Measurements from ENCODE around the gene LAMC2. TPM values are rescaled to one million over a fixed set of nuclear protein-coding genes. Genes with fewer than 3 reads are reported as not detected.
A peak's percentile ranks its signal among the peaks of the same experiment; 100 is the strongest.

The LAMC2 gene
- total and polyA plus RNA-seq, 9 donors, result 0.47 to 33.7 (median 2.9) TPM

DNA sequence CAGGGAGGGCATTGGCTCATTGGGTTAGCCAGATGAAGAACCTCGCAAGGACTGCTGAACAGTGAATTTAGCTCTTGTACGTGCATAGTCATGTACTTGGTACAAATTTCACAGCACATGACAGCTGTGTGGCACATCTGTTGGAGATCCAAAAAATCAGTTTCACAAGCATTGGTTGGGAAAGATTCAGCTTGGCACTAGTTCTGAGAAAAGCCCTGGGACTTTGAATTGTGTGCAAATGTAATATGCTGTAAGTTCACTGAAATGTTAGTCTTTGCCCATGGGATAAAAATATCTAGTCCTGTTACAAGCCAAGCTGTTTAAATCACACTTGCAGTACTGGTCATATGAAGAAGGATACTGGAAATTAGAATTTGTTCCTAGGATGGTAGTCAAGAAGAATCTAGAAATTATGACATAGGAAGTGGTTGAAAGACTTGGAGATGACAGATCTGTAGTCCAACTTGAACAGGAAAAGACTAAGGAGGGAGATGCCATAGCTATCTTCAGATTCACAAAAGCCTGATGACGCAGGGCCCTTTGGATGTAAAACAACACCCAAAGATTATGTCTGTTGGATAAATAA is 19.2 kb downstream of the LAMC2 start:
- H3K4me1 ChIP-seq (ENCODE audit: insufficient read depth), result no peaks in the 10 kb centered on the region
- 63 to 72% (median 67%) methylated on average over 3 of the region's 3 CpGs for WGBS, 3 donors

DNA sequence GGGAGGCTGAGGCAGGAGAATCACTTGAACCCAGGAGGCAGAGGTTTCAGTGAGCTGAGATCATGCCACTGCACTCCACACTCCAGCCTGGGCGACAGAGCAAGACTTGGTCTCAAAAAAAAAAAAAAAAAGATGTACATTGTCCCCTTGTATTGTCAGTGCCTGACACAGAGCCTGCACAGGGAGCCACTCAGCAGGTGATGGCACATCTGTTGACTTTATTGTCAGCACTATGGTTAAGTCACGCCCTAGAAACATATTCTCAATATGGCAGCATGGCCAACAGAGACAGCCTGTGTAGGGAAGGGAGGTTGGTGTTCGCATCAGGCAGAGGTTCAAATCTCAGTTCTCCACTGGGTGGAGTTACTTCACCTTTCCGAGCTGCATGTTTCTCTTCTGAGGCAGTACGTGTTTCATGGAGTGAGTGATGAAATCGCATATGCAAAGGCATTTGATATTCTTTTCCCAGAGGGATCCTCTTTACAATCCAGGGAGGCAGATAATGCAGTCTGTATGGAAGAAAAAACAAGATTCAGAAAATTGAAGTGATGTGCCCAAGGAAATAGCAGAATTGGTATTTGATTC is 20.6 kb downstream of the LAMC2 start:
- H3K9me3 ChIP-seq, result no peaks in the 10 kb centered on the region
- no peak for DNase-seq
- H3K4me3 ChIP-seq, result no peak overlapping the region
- no peak for TF ChIP-seq EP300 (IDR thresholded peaks at IDR 0.05)
- no peak for TF ChIP-seq POLR2A (IDR thresholded peaks at IDR 0.05)
- TF ChIP-seq, protein P1, sequence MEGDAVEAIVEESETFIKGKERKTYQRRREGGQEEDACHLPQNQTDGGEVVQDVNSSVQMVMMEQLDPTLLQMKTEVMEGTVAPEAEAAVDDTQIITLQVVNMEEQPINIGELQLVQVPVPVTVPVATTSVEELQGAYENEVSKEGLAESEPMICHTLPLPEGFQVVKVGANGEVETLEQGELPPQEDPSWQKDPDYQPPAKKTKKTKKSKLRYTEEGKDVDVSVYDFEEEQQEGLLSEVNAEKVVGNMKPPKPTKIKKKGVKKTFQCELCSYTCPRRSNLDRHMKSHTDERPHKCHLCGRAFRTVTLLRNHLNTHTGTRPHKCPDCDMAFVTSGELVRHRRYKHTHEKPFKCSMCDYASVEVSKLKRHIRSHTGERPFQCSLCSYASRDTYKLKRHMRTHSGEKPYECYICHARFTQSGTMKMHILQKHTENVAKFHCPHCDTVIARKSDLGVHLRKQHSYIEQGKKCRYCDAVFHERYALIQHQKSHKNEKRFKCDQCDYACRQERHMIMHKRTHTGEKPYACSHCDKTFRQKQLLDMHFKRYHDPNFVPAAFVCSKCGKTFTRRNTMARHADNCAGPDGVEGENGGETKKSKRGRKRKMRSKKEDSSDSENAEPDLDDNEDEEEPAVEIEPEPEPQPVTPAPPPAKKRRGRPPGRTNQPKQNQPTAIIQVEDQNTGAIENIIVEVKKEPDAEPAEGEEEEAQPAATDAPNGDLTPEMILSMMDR (IDR thresholded peaks at IDR 0.05), result no peak
- no peaks in the 10 kb centered on the region for H3K36me3 ChIP-seq
- intact Hi-C loops (cut with DNase I), result no loop called here
- 86 to 92% (median 92%) methylated on average over 6 of the region's 6 CpGs for WGBS, 3 donors
- no peaks in the 10 kb centered on the region for H3K27me3 ChIP-seq
- no peak overlapping the region for H3K27ac ChIP-seq
- H3K4me1 ChIP-seq (ENCODE audit: insufficient read depth), result no peaks in the 10 kb centered on the region

More for the DNA sequence above, 19.2 kb downstream of the LAMC2 start:
- no peak for DNase-seq
- Histone ChIP-seq H3K9me3 (no peaks in the 10 kb centered on the region), H3K4me3 (no peak overlapping the region), H3K27ac (no peak overlapping the region), H3K27me3 (no peaks in the 10 kb centered on the region), H3K36me3 (no peaks in the 10 kb centered on the region)
- intact Hi-C loops (cut with DNase I), result no loop called here
- no peak for TF ChIP-seq POLR2A (IDR thresholded peaks at IDR 0.05)
- peak; percentile 34 for TF ChIP-seq EP300 (IDR thresholded peaks at IDR 0.05)
- TF ChIP-seq, protein P1 (IDR thresholded peaks at IDR 0.05), result no peak

DNA sequence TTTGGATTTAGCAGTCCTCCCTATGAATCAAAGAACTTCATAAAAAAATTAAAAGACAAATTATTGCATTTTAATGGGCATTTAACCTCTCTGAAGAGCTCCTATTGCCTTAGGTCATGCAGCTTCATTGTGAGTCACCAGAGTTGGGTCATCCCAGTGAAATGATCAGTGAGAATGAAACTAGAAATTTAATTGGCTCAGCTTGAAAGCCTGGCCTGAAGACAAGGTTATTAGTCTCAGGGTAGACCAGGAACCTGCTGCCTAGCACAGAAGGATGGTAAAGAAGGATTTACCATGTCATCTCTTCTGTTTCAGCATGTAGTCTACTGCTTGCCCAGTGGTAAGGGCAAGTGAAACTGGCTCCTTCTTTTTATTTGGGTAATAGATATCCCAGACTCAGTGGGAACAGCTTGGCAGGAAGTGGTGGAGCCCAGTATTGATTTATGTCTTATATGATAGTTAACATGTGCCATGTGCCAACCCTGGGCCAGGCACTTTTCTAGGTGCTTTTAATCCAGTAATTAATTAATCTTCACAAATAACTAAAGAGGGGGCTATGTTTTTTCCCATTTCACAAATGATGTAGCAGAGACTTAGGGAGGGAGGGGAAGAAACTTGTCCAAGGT is 23.6 kb downstream of the LAMC2 start:
- Histone ChIP-seq H3K36me3 (no peaks in the 10 kb centered on the region), H3K4me3 (no peak overlapping the region), H3K9me3 (no peaks in the 10 kb centered on the region), H3K4me1 (ENCODE audit: insufficient read depth) (no peaks in the 10 kb centered on the region), H3K27ac (no peak overlapping the region), H3K27me3 (no peaks in the 10 kb centered on the region)
- intact Hi-C loops (cut with DNase I), result no loop called here
- no peak for TF ChIP-seq POLR2A (IDR thresholded peaks at IDR 0.05)
- TF ChIP-seq, protein P1 (IDR thresholded peaks at IDR 0.05), result no peak
- no peak for TF ChIP-seq EP300 (IDR thresholded peaks at IDR 0.05)
- no peak for DNase-seq

DNA sequence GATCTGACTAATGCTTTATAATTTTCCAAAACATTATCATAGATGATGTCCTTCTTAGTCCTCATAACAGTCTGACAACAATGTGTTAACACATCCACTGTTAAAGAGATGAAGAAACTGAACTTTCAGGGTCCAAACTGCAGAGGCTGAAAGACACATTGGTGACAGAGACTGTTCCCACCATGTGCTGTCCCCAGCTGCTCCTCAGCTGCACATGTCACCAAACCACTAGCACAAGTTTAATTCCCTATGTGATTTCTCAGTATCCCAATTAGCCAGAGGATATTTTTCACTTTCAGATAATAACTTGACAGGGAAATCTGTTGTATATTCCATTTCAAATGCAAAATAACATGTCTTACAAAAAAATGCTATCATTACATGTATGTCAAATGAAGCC is 24.6 kb downstream of the LAMC2 start:
- no peak for DNase-seq
- Histone ChIP-seq H3K27ac (no peak overlapping the region), H3K9me3 (no peaks in the 10 kb centered on the region), H3K4me1 (ENCODE audit: insufficient read depth) (no peaks in the 10 kb centered on the region), H3K27me3 (no peaks in the 10 kb centered on the region), H3K36me3 (no peaks in the 10 kb centered on the region), H3K4me3 (no peak overlapping the region)
- TF ChIP-seq, protein P1 (IDR thresholded peaks at IDR 0.05), result no peak
- no peak for TF ChIP-seq POLR2A (IDR thresholded peaks at IDR 0.05)
- no peak for TF ChIP-seq EP300 (IDR thresholded peaks at IDR 0.05)
- intact Hi-C loops (cut with DNase I), result no loop called here

Data from ovary (tissue), 9 donors.